Gastroesophageal sphincter (tissue), 3 donors: ENCODE data around the gene IL4I1.

Experiments
- CTCF ChIP-seq, 4 experiments: fragments of 200-600 bp in 2 of 4; fragments of 450-650 bp in 2 of 4; sonication (generic) in 1 of 4; IDR thresholded peaks; one replicate each; pipeline ENCODE4 v1.5.1; 2017 to 2019; ENCODE audit warnings: antibody characterized with exemption in 4 of 4, mild to moderate bottlenecking in 2 of 4, moderate library complexity in 2 of 4
- POLR2A ChIP-seq, 2 donors: fragments of 450-650 bp; IDR thresholded peaks; one replicate each; pipeline ENCODE4 v1.6.1; 2017; ENCODE audit warnings: antibody characterized with exemption in 2 of 2, mild to moderate bottlenecking in 2 of 2, moderate library complexity in 1 of 2
- POLR2AphosphoS5 ChIP-seq: sonication (generic); formaldehyde crosslinking; IDR thresholded peaks from one replicate; pipeline ENCODE4 v1.6.1; 2017; ENCODE audit warnings: antibody characterized with exemption

GRCh38 chr19:49855277-49855675, 41.4 kb downstream of the IL4I1 start:
- TF ChIP-seq POLR2AphosphoS5 (no peak), CTCF (IDR thresholded peaks at IDR 0.05) (no peak), POLR2A (IDR thresholded peaks at IDR 0.05) (no peak)
